HEK293T (cell line): ENCODE data around the gene URGCP.

Source experiments
- BHLHE40 ChIP-seq: fragments of 450-650 bp; IDR thresholded peaks from 2 replicates; pipeline ENCODE4 v1.6.1; 2016; ENCODE audit warnings: mild to moderate bottlenecking, moderate library complexity, borderline replicate concordance
- ELF4 ChIP-seq: fragments of 450-650 bp; IDR thresholded peaks from 2 replicates; pipeline ENCODE4 v1.6.1; 2017; ENCODE audit warnings: antibody characterized with exemption
- FOXA1 ChIP-seq: fragments of 450-650 bp; IDR thresholded peaks from 2 replicates; pipeline ENCODE4 v1.6.1; 2016; ENCODE audit warnings: mild to moderate bottlenecking
- FOXK2 ChIP-seq: fragments of 450-650 bp; IDR thresholded peaks from 2 replicates; pipeline ENCODE4 v1.6.1; 2016; ENCODE audit warnings: mild to moderate bottlenecking
- FOXM1 ChIP-seq: fragments of 450-650 bp; IDR thresholded peaks from 2 replicates; pipeline ENCODE4 v1.6.1; 2017; ENCODE audit warnings: mild to moderate bottlenecking, borderline replicate concordance
- L3MBTL2 ChIP-seq: fragments of 450-650 bp; conservative IDR thresholded peaks from 2 replicates; pipeline ENCODE4 v1.6.1; 2016; ENCODE audit warnings: mild to moderate bottlenecking

- TF ChIP-seq L3MBTL2 (no peak), FOXA1 (no peak), FOXM1 (no peak), FOXK2 (no peak), ELF4 (no peak), BHLHE40 (no peak)
Observed at GRCh38 chr7:43868181-43868580, 38.2 kb downstream of the URGCP start.
